ENCODE results near the gene DRICH1.
A peak's percentile ranks its signal among the peaks of the same experiment; 100 is the strongest.
"Not testable (repeated sequence)": the region's sequence is repeated elsewhere in the genome, so short reads cannot be mapped to it uniquely, and the experiment has no call there.

The DRICH1 gene

GRCh38 chr22:23638611-23639010 lies 6.5 kb upstream of the DRICH1 start:
- DNase-seq (ENCODE audit: low spot score) = no peak
- TF ChIP-seq, protein P1, sequence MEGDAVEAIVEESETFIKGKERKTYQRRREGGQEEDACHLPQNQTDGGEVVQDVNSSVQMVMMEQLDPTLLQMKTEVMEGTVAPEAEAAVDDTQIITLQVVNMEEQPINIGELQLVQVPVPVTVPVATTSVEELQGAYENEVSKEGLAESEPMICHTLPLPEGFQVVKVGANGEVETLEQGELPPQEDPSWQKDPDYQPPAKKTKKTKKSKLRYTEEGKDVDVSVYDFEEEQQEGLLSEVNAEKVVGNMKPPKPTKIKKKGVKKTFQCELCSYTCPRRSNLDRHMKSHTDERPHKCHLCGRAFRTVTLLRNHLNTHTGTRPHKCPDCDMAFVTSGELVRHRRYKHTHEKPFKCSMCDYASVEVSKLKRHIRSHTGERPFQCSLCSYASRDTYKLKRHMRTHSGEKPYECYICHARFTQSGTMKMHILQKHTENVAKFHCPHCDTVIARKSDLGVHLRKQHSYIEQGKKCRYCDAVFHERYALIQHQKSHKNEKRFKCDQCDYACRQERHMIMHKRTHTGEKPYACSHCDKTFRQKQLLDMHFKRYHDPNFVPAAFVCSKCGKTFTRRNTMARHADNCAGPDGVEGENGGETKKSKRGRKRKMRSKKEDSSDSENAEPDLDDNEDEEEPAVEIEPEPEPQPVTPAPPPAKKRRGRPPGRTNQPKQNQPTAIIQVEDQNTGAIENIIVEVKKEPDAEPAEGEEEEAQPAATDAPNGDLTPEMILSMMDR (IDR thresholded peaks at IDR 0.05; ENCODE audit: extremely low read depth, insufficient read depth, missing control alignments) = no peak
- in situ Hi-C loops (cut with MboI; ENCODE audit: low pct_unique_long_range_greater_than_20kb, low sequenced_read_pairs, unreplicated experiment) = no loop called here

GRCh38 chr22:23635291-23635690 lies 3.2 kb upstream of the DRICH1 start:
- in situ Hi-C loops (cut with MboI; ENCODE audit: low pct_unique_long_range_greater_than_20kb, low sequenced_read_pairs, unreplicated experiment); DNase-seq (ENCODE audit: low spot score): not testable (repeated sequence)

DNA sequence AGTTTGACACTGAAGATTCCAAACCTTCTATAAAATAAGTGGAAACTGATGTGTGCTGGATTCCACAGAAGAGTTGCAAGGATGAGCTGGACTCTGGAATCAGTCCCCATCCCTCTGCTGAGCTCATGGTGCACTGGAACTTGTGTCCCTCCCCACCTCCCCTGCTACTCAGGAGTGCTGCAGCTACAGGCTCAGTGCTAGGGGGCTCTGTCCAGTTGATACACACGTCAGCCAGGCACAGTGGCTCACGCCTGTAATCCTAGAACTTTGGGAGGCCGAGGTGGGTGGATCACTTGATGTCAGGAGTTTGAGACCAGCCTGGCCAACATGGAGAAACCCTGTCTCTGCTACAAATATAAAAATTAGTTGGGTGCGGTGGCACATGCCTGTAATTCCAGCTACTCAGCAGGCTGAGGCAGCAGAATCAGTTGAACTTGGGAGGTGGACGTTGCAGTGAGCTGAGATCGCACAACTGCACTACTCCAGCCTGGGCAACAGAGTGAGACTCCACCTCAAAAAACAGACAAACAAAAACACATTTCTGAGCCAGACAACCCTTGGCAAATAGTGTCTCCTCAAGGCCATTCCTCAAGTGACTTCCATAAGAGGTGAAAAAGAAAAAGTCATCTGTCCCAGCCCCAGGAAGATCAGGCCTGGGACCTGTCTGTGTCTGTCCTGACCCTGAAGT lies 3.9 kb downstream of the DRICH1 start:
- in situ Hi-C loops (cut with MboI; ENCODE audit: low pct_unique_long_range_greater_than_20kb, low sequenced_read_pairs, unreplicated experiment); DNase-seq (ENCODE audit: low spot score): not testable (repeated sequence)

DNA sequence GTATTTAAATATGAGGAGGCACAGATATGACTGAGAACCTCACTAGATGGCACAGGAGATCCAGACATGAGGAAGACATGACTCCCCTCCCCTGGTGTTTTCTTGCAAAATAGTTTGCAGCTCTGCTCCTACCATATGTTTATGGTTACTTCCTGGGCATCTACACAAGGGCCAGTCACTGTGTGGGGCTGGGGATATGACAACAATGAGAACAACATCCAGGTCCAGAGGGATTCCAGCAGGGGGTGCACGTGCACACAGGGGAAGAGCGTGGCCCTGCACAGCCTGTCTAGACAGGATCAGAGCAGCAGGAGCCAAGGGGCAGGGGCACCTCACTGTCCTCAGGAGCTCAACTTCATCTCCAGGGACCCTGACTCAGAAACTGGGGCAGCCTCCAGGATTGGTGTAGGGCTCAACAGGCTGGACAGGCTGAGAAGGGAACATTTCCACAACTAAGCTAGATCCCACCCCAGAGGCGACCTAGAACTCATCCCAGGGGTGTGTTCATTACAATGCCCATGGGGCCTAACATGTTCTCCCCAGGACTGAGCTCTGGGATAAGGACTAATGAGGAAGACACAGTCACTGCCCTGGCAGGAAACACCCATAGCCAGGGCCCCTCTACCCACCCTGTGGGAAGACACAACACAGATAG lies 4.6 kb downstream of the DRICH1 start:
- TF ChIP-seq, protein P1 (IDR thresholded peaks at IDR 0.05; ENCODE audit: extremely low read depth, insufficient read depth, missing control alignments) = peak; percentile 64
- DNase-seq (ENCODE audit: low spot score); in situ Hi-C loops (cut with MboI; ENCODE audit: low pct_unique_long_range_greater_than_20kb, low sequenced_read_pairs, unreplicated experiment): not testable (repeated sequence)

GRCh38 chr22:23626286-23626975 lies 5.7 kb downstream of the DRICH1 start:
- TF ChIP-seq, protein P1 (IDR thresholded peaks at IDR 0.05; ENCODE audit: extremely low read depth, insufficient read depth, missing control alignments) = no peak
- in situ Hi-C loops (cut with MboI; ENCODE audit: low pct_unique_long_range_greater_than_20kb, low sequenced_read_pairs, unreplicated experiment) = no loop called here
- no peak for DNase-seq (ENCODE audit: low spot score)

DNA sequence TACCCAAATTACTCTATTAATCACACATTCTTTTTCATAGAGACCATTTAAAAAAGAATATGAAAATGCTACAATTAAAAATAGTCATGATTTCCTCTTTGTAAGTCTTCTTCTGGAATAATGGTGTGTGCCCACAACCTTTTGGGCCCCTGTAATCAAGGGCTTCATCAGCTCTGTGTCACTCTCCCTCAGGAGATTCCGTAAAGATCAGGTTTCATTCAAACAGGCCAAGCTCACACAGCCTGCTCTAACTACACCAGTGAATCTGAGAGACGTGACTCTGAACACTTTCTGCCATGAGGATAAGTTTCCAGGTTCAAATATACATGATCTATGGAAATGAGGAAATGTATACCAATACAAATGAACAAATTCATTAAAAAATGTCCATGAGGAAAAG lies 9.5 kb downstream of the DRICH1 start:
- in situ Hi-C loops (cut with MboI; ENCODE audit: low pct_unique_long_range_greater_than_20kb, low sequenced_read_pairs, unreplicated experiment) = no loop called here
- TF ChIP-seq, protein P1 (IDR thresholded peaks at IDR 0.05; ENCODE audit: extremely low read depth, insufficient read depth, missing control alignments) = no peak
- DNase-seq (ENCODE audit: low spot score) = no peak

GRCh38 chr22:23621916-23622315 lies 10.2 kb downstream of the DRICH1 start:
- in situ Hi-C loops (cut with MboI; ENCODE audit: low pct_unique_long_range_greater_than_20kb, low sequenced_read_pairs, unreplicated experiment); DNase-seq (ENCODE audit: low spot score): not testable (repeated sequence)

- DNase-seq (ENCODE audit: low spot score) = no peak
- TF ChIP-seq, protein P1 (IDR thresholded peaks at IDR 0.05; ENCODE audit: extremely low read depth, insufficient read depth, missing control alignments) = no peak
- in situ Hi-C loops (cut with MboI; ENCODE audit: low pct_unique_long_range_greater_than_20kb, low sequenced_read_pairs, unreplicated experiment) = no loop called here
Observed at GRCh38 chr22:23621082-23621780, 10.9 kb downstream of the DRICH1 start.
